Heart left ventricle (tissue), 16 donors: ENCODE data around the gene MTF2. TPM values are rescaled to one million over a fixed set of nuclear protein-coding genes. Genes with fewer than 3 reads are reported as not detected.

ENCODE experiments used
- ATAC-seq, 4 donors: fragments of 200-7000 bp; cut with Tn5 transposase; one replicate each; pipeline ENCODE4 v1.9.1; 2020 to 2022; ENCODE audit warnings: moderate library complexity in 4 of 4, mild to moderate bottlenecking in 3 of 4, moderate number of reproducible peaks in 1 of 4
- DNase-seq, 5 donors: peaks; one replicate each; pipeline ENCODE4 v3.0.0-alpha.2; 2020
- H3K27ac ChIP-seq, 12 donors: fragments of 200-600 bp; sonication (generic) in 4 of 12; one replicate each; pipeline versions ENCODE4 v1.5.0 to v1.8.0; 2016 to 2022; ENCODE audit warnings: mild to moderate bottlenecking in 2 of 12
- H3K27me3 ChIP-seq, 9 donors: fragments of 200-600 bp; sonication (generic) in 2 of 9; one replicate each; pipeline versions ENCODE4 v1.5.1 to v1.8.0; 2016 to 2022; ENCODE audit warnings: mild to moderate bottlenecking in 3 of 9
- H3K36me3 ChIP-seq, 9 donors: fragments of 200-600 bp; sonication (generic) in 2 of 9; one replicate each; pipeline versions ENCODE4 v1.5.0 to v1.8.0; 2018 to 2022; ENCODE audit warnings: mild to moderate bottlenecking in 2 of 9
- H3K4me1 ChIP-seq, 12 donors: fragments of 200-600 bp; sonication (generic) in 4 of 12; one replicate each; pipeline versions ENCODE4 v1.5.0 to v1.8.0; 2016 to 2022; ENCODE audit warnings: mild to moderate bottlenecking in 3 of 12
- H3K4me3 ChIP-seq, 12 donors: fragments of 200-600 bp; sonication (generic) in 4 of 12; one replicate each; pipeline versions ENCODE4 v1.5.0 to v1.8.0; 2017 to 2022; ENCODE audit warnings: mild to moderate bottlenecking in 9 of 12, moderate library complexity in 4 of 12
- H3K9me3 ChIP-seq, 12 donors: fragments of 200-600 bp; sonication (generic) in 4 of 12; one replicate each; pipeline versions ENCODE4 v1.5.0 to v1.8.0; 2016 to 2022; ENCODE audit warnings: mild to moderate bottlenecking in 1 of 12
- POLR2A ChIP-seq, 2 donors: fragments of 450-650 bp; IDR thresholded peaks; one replicate each; pipeline ENCODE4 v1.6.1; 2017; ENCODE audit warnings: antibody characterized with exemption in 2 of 2, mild to moderate bottlenecking in 2 of 2, moderate library complexity in 2 of 2
- WGBS, 4 donors: extraction: QIAGEN DNeasy Blood & Tissue Kit in 2 of 4; methylation state at CpG; one replicate each; pipeline versions ENCODE4 v1.1.5 to v1.1.7; 2013 to 2018; 5-methylcytosine and 5-hydroxymethylcytosine counted together
- intact Hi-C, 10 donors: fragments of 100-400 bp; cut with DNase I; formaldehyde crosslinking; loops; one replicate each; pipeline versions ENCODE4 v1.11.1 to v1.14.2; 2022
- polyA plus RNA-seq, 2 donors: library from polyadenylated mRNA; stranded (reverse); fragments of 200-250 nt; gene quantifications; one replicate each; pipeline ENCODE4 v1.2.3, GENCODE V29; 2013
- total RNA-seq, 9 donors: library from RNA; depleted of rRNA in 2 of 9; stranded (reverse); fragments of >200 nt in 2 of 9; fragmentation: NEBNext Ultra II Directional in 3 of 9; extraction: Animal tissue kit (Norgen Biotek cat#: 25700) in 3 of 9; gene quantifications; one replicate each; pipeline versions ENCODE4 v1.1.0 to v1.2.4, GENCODE V29; 2016 to 2023
- TF ChIP-seq, protein P1 (sequence below), 12 donors: fragments of 200-600 bp; sonication (generic) in 4 of 12; IDR thresholded peaks; one replicate each; pipeline versions ENCODE4 v1.5.0 to v1.8.0; 2018 to 2022; ENCODE audit warnings: antibody characterized with exemption in 12 of 12, mild to moderate bottlenecking in 5 of 12
- donor health status: ischemic (EF 13 %, LVEDD 7.1; RV severe dilation, severe dysfunction).
- donor health status: healthy with polysubstance abuse.
- donor health status: DM: no; HTN: yes; CAD: no.
- donor health status: DM: no; HTN: no; CAD: no.
- donor health status: ischemic (EF 25% LVEDD 6.9; RV normal size, moderate dysfunction).
- donor health status: ischemic (EF 25% LVEDD 5.7; RV mildly dilated, moderate dysfunction).
- donor health status: healthy.
- donor health status: DM: yes; HTN: yes; CAD: no.
- donor health status: ischemic (EF 35%, LVEDD 5.7; RV mildly dilated, moderate dysfunction).
- donor health status: nonischemic (EF 11% LVEDD 7.7; RV severe dilation, severe dysfunction).
- donor health status: DM: yes; HTN: yes; CAD: no.
- donor health status: PGD.
- donor health status: ischemic (EF 29% LVEDD 5.4; RV normal size, mild dysfunction).
- donor health status: nonischemic (EF 23%, LVEDD 6.1; RV moderate dilation, normal function).

The MTF2 gene
- total and polyA plus RNA-seq, 11 donors, result 4.8 to 11.4 (median 8.0) TPM

GRCh38 chr1:93056214-93056613 is 22.9 kb upstream of the MTF2 start:
- no peak overlapping the region for H3K27ac ChIP-seq
- WGBS, 4 donors, result 31 to 34% (median 34%) methylated on average over 4 of the region's 4 CpGs

DNA sequence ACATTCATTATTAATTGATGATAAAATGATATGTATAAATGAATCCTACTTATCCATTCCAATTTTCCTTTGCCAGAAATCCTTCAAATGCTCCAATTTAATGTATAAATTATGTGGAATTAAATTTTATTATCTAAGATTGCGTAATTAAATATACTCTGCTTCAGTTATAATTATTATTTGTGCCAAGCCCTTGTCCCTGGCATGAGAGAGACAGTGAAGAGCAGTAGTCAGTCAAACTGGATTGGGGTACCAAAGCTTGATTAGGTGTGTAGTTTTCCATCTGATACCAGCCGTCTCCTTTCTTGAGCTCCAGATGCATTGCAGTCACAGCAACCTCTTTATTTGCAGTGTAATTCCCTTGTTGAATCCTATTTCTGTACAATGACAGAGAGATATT is 22.4 kb upstream of the MTF2 start:
- Histone ChIP-seq H3K36me3 (no peaks in the 10 kb centered on the region), H3K27ac (no peak overlapping the region), H3K27me3 (peaks cover 0 to 4% (median 0%) of the 10 kb centered on the region in 9 donors), H3K9me3 (no peaks in the 10 kb centered on the region), H3K4me1 (no peaks in the 10 kb centered on the region), H3K4me3 (no peak overlapping the region)
- TF ChIP-seq, protein P1, sequence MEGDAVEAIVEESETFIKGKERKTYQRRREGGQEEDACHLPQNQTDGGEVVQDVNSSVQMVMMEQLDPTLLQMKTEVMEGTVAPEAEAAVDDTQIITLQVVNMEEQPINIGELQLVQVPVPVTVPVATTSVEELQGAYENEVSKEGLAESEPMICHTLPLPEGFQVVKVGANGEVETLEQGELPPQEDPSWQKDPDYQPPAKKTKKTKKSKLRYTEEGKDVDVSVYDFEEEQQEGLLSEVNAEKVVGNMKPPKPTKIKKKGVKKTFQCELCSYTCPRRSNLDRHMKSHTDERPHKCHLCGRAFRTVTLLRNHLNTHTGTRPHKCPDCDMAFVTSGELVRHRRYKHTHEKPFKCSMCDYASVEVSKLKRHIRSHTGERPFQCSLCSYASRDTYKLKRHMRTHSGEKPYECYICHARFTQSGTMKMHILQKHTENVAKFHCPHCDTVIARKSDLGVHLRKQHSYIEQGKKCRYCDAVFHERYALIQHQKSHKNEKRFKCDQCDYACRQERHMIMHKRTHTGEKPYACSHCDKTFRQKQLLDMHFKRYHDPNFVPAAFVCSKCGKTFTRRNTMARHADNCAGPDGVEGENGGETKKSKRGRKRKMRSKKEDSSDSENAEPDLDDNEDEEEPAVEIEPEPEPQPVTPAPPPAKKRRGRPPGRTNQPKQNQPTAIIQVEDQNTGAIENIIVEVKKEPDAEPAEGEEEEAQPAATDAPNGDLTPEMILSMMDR (IDR thresholded peaks at IDR 0.05), result no peak
- TF ChIP-seq POLR2A (IDR thresholded peaks at IDR 0.05), result no peak
- intact Hi-C loops, result no loop called here
- 77 to 83% (median 81%) methylated on average over 2 of the region's 2 CpGs for WGBS, 4 donors
- DNase-seq (no peak), ATAC-seq (no peak)

More at GRCh38 chr1:93056214-93056613, 22.9 kb upstream of the MTF2 start:
- ATAC-seq (no peak), DNase-seq (no peak)
- Histone ChIP-seq H3K4me3 (no peak overlapping the region), H3K4me1 (no peaks in the 10 kb centered on the region), H3K27me3 (peaks cover 0 to 4% (median 0%) of the 10 kb centered on the region in 9 donors), H3K36me3 (no peaks in the 10 kb centered on the region), H3K9me3 (no peaks in the 10 kb centered on the region)
- no peak for TF ChIP-seq POLR2A (IDR thresholded peaks at IDR 0.05)
- TF ChIP-seq, protein P1 (IDR thresholded peaks at IDR 0.05), result no peak
- intact Hi-C loops, result no loop called here

- Histone ChIP-seq H3K27ac (no peak overlapping the region), H3K9me3 (no peaks in the 10 kb centered on the region), H3K27me3 (peaks cover 0 to 4% (median 0%) of the 10 kb centered on the region in 9 donors), H3K36me3 (no peaks in the 10 kb centered on the region), H3K4me1 (no peaks in the 10 kb centered on the region), H3K4me3 (no peak overlapping the region)
- intact Hi-C loops, result loop anchor here in 3 of 10 donors (2.0 to 10.0 kb wide), 4 partner anchors 40 to 207 kb away; no protein-coding TSS in a partner anchor
- ATAC-seq, result peak in 2 of 4 donors; percentile 49 to 57
- TF ChIP-seq, protein P1 (IDR thresholded peaks at IDR 0.05), result peak in 11 of 12 donors; percentile 24 to 56 (median 47)
- TF ChIP-seq POLR2A (IDR thresholded peaks at IDR 0.05), result no peak
- no peak for DNase-seq
- WGBS, 4 donors, result 52 to 68% (median 66%) methylated on average over 3 of the region's 3 CpGs
Measured at GRCh38 chr1:93061895-93062792, 16.9 kb upstream of the MTF2 start.

GRCh38 chr1:93076268-93076667 is 2.8 kb upstream of the MTF2 start:
- intact Hi-C loops, result loop anchor here in 5 of 10 donors (5.0 to 10.0 kb wide), 4 partner anchors 99 to 271 kb away; partner anchors contain the start of genes DIPK1A (in 2 of the 5) and DR1 (in 1 of the 5)
- no peak for ATAC-seq
- Histone ChIP-seq H3K9me3 (peaks cover 0 to 2% (median 0%) of the 10 kb centered on the region in 12 donors), H3K4me1 (peaks cover 0 to 28% (median 13%) of the 10 kb centered on the region in 12 donors), H3K27ac (no peak overlapping the region), H3K4me3 (no peak overlapping the region), H3K36me3 (no peaks in the 10 kb centered on the region), H3K27me3 (no peaks in the 10 kb centered on the region)
- WGBS, 4 donors, result 75 to 89% (median 81%) methylated on average over 4 of the region's 4 CpGs
- no peak for TF ChIP-seq POLR2A (IDR thresholded peaks at IDR 0.05)
- TF ChIP-seq, protein P1 (IDR thresholded peaks at IDR 0.05), result no peak
- DNase-seq, result no peak
